Measurements from ENCODE around the gene MAD2L2.

- TF ChIP-seq CTCF (IDR thresholded peaks at IDR 0.05) (no peak), NFATC4 (CRISPR knock-in tag; IDR thresholded peaks at IDR 0.05) (no peak)
Observed at GRCh38 chr1:11682287-11682771, 1.4 kb upstream of the MAD2L2 start.
